Loucy (cell line): Measurements from ENCODE around the gene IQGAP1.
"Not testable (repeated sequence)": the region's sequence is repeated elsewhere in the genome, so short reads cannot be mapped to it uniquely, and the experiment has no call there.

ENCODE experiments used
- CTCF ChIP-seq: fragments of 200-600 bp; sonication (generic); conservative IDR thresholded peaks from 2 replicates; pipeline ENCODE4 v1.5.1; 2014; ENCODE audit warnings: mild to moderate bottlenecking, antibody characterized with exemption, low read length
- EZH2phosphoT487 ChIP-seq: fragments of 200-600 bp; IDR thresholded peaks from 2 replicates; pipeline ENCODE4 v1.6.1; 2018; ENCODE audit warnings: antibody characterized with exemption, mild to moderate bottlenecking, moderate library complexity, borderline replicate concordance

- not testable (repeated sequence) for TF ChIP-seq CTCF, EZH2phosphoT487
Observed at GRCh38 chr15:90511211-90511618, 123.2 kb downstream of the IQGAP1 start.
